Measurements from ENCODE around the gene ETV6. TPM values are rescaled to one million over a fixed set of nuclear protein-coding genes. Genes with fewer than 3 reads are reported as not detected.

ETV6 gene
- total RNA-seq, 1 experiment from 2014 or later, result 14.1 TPM

DNA sequence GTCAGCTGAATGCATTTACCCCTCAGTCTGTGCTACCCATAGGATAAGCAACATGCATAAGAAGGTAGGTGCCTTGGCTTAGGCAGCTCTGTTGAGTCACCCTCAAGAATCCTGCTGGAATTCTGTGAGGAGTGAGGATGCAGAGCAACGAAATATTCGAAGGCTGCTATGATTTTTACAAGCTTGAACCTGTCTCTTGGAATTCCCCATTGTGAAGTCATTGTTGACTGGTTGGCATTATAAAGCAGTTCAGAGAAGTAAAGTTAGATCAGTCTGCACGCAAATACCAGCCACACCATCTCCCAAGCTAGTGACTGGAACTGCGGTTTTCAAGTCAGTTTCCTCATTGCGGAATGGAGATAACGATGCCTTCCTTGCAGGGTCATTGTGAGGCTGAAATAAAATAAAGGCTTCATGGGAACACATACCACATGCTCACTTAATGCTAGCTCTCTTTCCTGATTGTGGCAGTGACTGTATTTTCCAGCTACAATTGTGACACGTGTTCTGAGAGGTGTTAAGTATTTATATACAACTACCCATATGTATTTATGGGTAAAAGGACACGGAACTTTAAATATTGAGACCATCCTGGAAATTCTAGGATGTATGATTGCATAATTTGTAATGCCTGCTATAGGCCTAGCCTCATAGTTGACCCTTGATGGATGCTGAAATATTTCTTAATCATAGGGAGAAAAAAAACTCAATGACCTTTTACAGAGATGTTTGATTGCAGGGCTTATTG is 96.7 kb downstream of the ETV6 start (continued):
- TF ChIP-seq, protein P1, sequence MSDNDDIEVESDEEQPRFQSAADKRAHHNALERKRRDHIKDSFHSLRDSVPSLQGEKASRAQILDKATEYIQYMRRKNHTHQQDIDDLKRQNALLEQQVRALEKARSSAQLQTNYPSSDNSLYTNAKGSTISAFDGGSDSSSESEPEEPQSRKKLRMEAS (IDR thresholded peaks at IDR 0.05), result no peak

DNA sequence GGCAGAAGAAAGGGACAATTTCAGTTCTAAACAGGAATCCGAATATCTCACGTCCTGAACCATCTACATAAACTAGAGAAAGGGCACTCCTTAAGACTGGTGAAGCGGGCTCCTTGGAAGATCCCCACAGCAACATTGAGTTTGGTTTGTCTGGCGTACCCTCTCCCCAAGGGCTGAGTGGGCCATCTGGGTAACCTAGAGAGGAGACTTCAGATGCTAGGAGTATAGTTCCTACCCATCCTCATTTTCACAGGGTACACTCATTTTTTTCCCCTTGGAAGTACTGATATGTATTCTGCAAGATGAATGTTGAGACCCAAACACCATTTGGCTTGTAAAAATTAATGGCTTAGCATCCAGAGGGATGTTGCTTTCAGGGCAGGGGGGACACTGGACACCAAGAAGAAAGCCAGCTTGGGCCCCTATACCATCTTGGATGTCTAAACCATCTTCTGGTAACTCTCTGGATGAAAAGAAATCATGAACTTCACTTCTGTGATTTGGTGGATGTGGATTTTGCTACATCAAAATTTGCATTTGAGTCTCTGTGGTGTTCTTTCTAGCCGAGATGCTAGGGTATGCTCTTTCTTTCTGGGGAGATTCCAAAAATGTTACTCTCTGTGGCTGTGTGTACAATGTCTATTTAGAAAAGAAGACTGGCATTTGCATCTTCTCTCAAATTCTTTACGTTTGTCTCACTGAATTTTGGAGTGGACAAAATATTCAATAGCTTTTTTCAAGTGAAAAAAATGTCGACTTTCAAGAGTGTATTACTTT is 97.7 kb downstream of the ETV6 start:
- H3K4me1 ChIP-seq (ENCODE audit: control insufficient read depth in 1 of 2, insufficient read depth in 2 of 2, low read length in 2 of 2), result no peaks in the 10 kb centered on the region
- H3K9ac ChIP-seq (ENCODE audit: low read length), result no peak overlapping the region
- CTCF ChIA-PET, result no interaction called here
- H4K20me1 ChIP-seq (ENCODE audit: insufficient read depth), result no peaks in the 10 kb centered on the region
- RAD21 ChIA-PET (ENCODE audit: low non-redundant PET in 1 of 2, low total read pairs in 2 of 2, uncharacterized antibody in 2 of 2, unreplicated experiment in 2 of 2), result no interaction called here
- DNase-seq (ENCODE audit: low read depth, low spot score) (no peak), ATAC-seq (no peak)
- intact Hi-C loops (cut with micrococcal nuclease), result no loop called here
- no peak overlapping the region for H3K4me3 ChIP-seq (replicated peaks in 1 of 2; ENCODE audit: low read depth in 1 of 2, low read length in 2 of 2)
- no peaks in the 10 kb centered on the region for H3K27me3 ChIP-seq (ENCODE audit: insufficient read depth, low read length)
- no peaks in the 10 kb centered on the region for H3K9me2 ChIP-seq (ENCODE audit: insufficient read depth)
- no peak overlapping the region for H3K27ac ChIP-seq (ENCODE audit: low read depth, low read length)
- no peaks in the 10 kb centered on the region for H3K36me3 ChIP-seq (ENCODE audit: control insufficient read depth in 1 of 2, insufficient read depth in 2 of 2, low read length in 2 of 2)
- H2AFZ ChIP-seq (ENCODE audit: low read depth, low read length, poor library complexity, severe bottlenecking), result no peak overlapping the region
- POLR2A ChIA-PET, result no interaction called here
- no peaks in the 10 kb centered on the region for H3K79me2 ChIP-seq (ENCODE audit: insufficient read depth, low read length)
- no peaks in the 10 kb centered on the region for H3K9me3 ChIP-seq (ENCODE audit: control insufficient read depth in 1 of 2, insufficient read depth in 1 of 2, low read depth in 1 of 2, low read length in 2 of 2)
- no peak overlapping the region for H3K4me2 ChIP-seq (ENCODE audit: low read length)
- BruUV-seq (replicated peaks), result no TSS peak
- TF ChIP-seq SP1 (IDR thresholded peaks at IDR 0.05; ENCODE audit: low read depth) (no peak), CEBPB (IDR thresholded peaks at IDR 0.05; ENCODE audit: low read depth) (no peak), CBX3 (IDR thresholded peaks at IDR 0.05; ENCODE audit: low read depth) (no peak), ZFX (IDR thresholded peaks at IDR 0.05) (no peak), TCF7L2 (IDR thresholded peaks at IDR 0.05; ENCODE audit: borderline replicate concordance, extremely low read depth, insufficient read depth, insufficient read length) (no peak), ELF1 (IDR thresholded peaks at IDR 0.05; ENCODE audit: borderline replicate concordance, low read depth) (no peak), REST (IDR thresholded peaks at IDR 0.05; ENCODE audit: low read depth) (no peak), EZH2 (IDR thresholded peaks at IDR 0.05) (no peak), ZBTB33 (IDR thresholded peaks at IDR 0.05; ENCODE audit: extremely low read depth, insufficient replicate concordance, low read length) (no peak), POLR2A (IDR thresholded peaks at IDR 0.05; ENCODE audit: borderline replicate concordance, extremely low read depth, insufficient read depth, insufficient read length) (no peak), JUND (IDR thresholded peaks at IDR 0.05) (no peak), ZNF274 (IDR thresholded peaks at IDR 0.05; ENCODE audit: low read depth, low read length) (no peak), ATF3 (IDR thresholded peaks at IDR 0.05) (no peak)
- TF ChIP-seq, protein P2, sequence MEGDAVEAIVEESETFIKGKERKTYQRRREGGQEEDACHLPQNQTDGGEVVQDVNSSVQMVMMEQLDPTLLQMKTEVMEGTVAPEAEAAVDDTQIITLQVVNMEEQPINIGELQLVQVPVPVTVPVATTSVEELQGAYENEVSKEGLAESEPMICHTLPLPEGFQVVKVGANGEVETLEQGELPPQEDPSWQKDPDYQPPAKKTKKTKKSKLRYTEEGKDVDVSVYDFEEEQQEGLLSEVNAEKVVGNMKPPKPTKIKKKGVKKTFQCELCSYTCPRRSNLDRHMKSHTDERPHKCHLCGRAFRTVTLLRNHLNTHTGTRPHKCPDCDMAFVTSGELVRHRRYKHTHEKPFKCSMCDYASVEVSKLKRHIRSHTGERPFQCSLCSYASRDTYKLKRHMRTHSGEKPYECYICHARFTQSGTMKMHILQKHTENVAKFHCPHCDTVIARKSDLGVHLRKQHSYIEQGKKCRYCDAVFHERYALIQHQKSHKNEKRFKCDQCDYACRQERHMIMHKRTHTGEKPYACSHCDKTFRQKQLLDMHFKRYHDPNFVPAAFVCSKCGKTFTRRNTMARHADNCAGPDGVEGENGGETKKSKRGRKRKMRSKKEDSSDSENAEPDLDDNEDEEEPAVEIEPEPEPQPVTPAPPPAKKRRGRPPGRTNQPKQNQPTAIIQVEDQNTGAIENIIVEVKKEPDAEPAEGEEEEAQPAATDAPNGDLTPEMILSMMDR (IDR thresholded peaks at IDR 0.05 in 2 of 3, conservative IDR thresholded peaks at IDR 0.05 in 1 of 3; ENCODE audit: borderline replicate concordance in 1 of 3, insufficient read depth in 1 of 3, low read depth in 2 of 3, low read length in 2 of 3), result no peak
- TF ChIP-seq, protein P1 (IDR thresholded peaks at IDR 0.05), result no peak
